Tibial nerve (tissue), 3 donors: Measurements from ENCODE around the gene NANOS1.

Source experiments
- POLR2A ChIP-seq, 2 donors: fragments of 450-650 bp; IDR thresholded peaks; one replicate each; pipeline ENCODE4 v1.6.1; 2017; ENCODE audit warnings: antibody characterized with exemption in 2 of 2, mild to moderate bottlenecking in 2 of 2, moderate library complexity in 2 of 2
- TF ChIP-seq, protein P1 (sequence below), 5 experiments: fragments of 200-600 bp in 3 of 5; fragments of 450-650 bp in 2 of 5; sonication (generic) in 3 of 5; IDR thresholded peaks; one replicate each; pipeline ENCODE4 v1.5.1; 2016 to 2019; ENCODE audit warnings: antibody characterized with exemption in 5 of 5, mild to moderate bottlenecking in 3 of 5, moderate library complexity in 2 of 5

DNA sequence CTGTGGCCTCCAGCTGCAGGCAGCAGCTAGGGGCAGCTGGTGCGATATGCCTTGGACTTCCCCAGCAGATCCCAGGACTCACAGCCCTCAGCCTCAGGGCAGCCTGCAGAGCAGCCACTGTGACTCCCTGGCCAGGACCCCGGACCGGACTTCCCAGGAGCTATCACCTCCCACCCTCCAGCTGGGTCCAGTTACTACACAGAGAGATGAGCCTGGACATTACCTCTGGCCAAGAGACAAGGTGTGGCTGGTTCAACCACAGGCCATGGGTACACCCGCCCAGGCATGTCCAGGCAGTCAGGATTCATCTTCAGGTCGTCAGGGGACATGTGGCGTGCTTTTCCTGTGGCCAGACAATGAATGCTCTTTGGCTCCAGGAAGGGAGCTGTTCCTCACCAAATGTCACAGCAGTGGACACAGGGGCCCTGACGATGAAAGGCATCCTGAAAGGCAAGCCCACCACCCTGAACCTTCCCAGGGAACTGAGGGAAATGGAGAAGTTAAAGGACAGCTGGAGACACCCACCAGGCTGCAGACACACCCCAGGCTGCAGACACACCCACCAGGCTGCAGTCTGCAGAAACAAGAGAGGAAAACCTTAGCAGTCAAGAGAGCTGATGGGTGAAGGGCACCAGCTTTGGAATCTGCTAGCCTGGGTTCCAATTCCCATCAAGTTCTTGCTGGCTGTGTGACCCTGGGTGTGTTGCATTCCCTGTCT lies 25.8 kb upstream of the NANOS1 start:
- TF ChIP-seq, protein P1, sequence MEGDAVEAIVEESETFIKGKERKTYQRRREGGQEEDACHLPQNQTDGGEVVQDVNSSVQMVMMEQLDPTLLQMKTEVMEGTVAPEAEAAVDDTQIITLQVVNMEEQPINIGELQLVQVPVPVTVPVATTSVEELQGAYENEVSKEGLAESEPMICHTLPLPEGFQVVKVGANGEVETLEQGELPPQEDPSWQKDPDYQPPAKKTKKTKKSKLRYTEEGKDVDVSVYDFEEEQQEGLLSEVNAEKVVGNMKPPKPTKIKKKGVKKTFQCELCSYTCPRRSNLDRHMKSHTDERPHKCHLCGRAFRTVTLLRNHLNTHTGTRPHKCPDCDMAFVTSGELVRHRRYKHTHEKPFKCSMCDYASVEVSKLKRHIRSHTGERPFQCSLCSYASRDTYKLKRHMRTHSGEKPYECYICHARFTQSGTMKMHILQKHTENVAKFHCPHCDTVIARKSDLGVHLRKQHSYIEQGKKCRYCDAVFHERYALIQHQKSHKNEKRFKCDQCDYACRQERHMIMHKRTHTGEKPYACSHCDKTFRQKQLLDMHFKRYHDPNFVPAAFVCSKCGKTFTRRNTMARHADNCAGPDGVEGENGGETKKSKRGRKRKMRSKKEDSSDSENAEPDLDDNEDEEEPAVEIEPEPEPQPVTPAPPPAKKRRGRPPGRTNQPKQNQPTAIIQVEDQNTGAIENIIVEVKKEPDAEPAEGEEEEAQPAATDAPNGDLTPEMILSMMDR (IDR thresholded peaks at IDR 0.05), result no peak
- no peak for TF ChIP-seq POLR2A (IDR thresholded peaks at IDR 0.05)
